Measurements from ENCODE around the gene SEPTIN5. TPM values are rescaled to one million over a fixed set of nuclear protein-coding genes. Genes with fewer than 3 reads are reported as not detected.

Gene SEPTIN5
- total and polyA plus RNA-seq, 2 donors from 2014 or later = 10.4 to 13.0 TPM

DNA sequence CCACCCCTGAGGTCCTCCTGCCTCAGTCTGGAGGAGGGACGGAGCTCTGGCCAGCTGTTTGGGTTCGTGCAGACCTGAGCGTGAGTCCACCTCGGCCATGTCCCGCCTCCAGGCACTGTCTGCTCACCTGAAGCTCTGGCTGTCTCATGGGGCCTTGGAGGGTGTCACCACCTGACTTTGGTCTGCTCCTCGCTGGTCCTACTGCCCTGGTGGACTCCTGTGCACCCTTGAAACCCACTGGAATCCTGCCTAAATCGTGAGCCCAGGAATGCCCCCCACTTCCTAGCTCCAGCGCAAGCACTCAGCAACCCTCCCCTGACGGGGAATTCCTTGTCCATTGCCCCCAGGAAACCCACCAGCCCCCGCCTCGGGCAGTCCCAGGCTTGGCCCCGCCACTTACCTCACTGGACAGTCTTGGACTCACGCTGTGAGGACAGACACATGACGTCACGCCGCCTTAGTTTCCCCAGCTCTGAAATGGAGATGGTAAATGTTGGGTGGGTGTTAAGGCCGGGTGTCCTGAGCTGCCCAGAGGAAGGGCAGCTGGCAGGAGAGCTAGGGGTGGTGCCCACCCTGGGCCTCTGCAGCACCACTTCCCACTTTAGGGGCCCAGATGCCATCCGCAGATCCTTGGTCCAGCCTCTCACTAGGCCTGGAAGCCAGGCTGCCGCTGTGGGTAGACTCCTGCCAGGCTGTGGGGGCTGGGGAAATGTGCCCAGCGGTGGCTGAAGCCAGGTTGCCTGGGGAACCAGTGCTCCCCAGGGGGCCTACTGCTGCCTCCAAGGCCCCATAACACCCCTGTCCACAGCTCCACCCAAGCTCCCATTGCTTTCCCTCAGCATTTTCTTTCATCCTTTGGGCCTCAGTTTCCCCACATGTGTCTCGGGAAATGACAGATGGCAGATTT lies 28.1 kb downstream of the SEPTIN5 start:
- TF ChIP-seq, protein P1, sequence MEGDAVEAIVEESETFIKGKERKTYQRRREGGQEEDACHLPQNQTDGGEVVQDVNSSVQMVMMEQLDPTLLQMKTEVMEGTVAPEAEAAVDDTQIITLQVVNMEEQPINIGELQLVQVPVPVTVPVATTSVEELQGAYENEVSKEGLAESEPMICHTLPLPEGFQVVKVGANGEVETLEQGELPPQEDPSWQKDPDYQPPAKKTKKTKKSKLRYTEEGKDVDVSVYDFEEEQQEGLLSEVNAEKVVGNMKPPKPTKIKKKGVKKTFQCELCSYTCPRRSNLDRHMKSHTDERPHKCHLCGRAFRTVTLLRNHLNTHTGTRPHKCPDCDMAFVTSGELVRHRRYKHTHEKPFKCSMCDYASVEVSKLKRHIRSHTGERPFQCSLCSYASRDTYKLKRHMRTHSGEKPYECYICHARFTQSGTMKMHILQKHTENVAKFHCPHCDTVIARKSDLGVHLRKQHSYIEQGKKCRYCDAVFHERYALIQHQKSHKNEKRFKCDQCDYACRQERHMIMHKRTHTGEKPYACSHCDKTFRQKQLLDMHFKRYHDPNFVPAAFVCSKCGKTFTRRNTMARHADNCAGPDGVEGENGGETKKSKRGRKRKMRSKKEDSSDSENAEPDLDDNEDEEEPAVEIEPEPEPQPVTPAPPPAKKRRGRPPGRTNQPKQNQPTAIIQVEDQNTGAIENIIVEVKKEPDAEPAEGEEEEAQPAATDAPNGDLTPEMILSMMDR (IDR thresholded peaks at IDR 0.05; ENCODE audit: borderline replicate concordance, extremely low read depth, insufficient read depth) = no peak
- no peak overlapping the region for H3K4me3 ChIP-seq (ENCODE audit: low read length in 3 of 3)
- H3K9me3 ChIP-seq (ENCODE audit: control insufficient read depth in 2 of 3, insufficient read depth in 1 of 3, low read length in 3 of 3) = no peaks in the 10 kb centered on the region
- H3K9ac ChIP-seq (ENCODE audit: low read length in 3 of 3) = no peak overlapping the region
- H3K27ac ChIP-seq (ENCODE audit: low read depth in 2 of 2, low read length in 2 of 2) = no peak overlapping the region
- H3K4me1 ChIP-seq (ENCODE audit: control insufficient read depth in 2 of 3, insufficient read depth in 2 of 3, low read depth in 1 of 3, low read length in 3 of 3) = no peaks in the 10 kb centered on the region
- no peak for FAIRE-seq
- H3K36me3 ChIP-seq (ENCODE audit: control insufficient read depth in 2 of 3, insufficient read depth in 3 of 3, low read length in 3 of 3) = no peaks in the 10 kb centered on the region
- DNase-seq = no peak
- no peaks in the 10 kb centered on the region for H3K27me3 ChIP-seq (ENCODE audit: control insufficient read depth, insufficient read depth, low read length)
- intact Hi-C loops (cut with DNase I) = no loop called here

DNA sequence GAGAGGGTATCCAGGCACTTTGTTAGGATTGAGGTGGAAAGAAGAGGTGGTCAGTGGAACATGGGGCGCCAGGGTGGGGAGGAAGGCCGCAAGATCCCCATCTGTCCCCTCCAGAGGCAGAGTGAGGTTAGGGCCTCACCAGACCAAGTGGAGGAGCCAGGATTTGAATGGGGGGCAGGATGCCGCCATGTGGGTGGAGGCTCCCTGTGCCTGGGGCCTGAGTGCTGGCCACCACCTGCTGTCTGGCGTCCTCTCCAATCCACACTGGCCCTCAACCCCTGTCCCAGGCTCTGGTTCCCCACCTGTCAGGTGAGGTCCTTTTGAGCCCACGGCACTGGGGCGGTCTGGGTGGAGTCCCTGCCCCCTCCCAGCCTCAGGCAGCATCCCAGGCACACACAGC lies 28.8 kb downstream of the SEPTIN5 start:
- FAIRE-seq = no peak
- Histone ChIP-seq H3K9ac (ENCODE audit: low read length in 3 of 3) (no peak overlapping the region), H3K36me3 (ENCODE audit: control insufficient read depth in 2 of 3, insufficient read depth in 3 of 3, low read length in 3 of 3) (no peaks in the 10 kb centered on the region), H3K9me3 (ENCODE audit: control insufficient read depth in 2 of 3, insufficient read depth in 1 of 3, low read length in 3 of 3) (no peaks in the 10 kb centered on the region), H3K4me1 (ENCODE audit: control insufficient read depth in 2 of 3, insufficient read depth in 2 of 3, low read depth in 1 of 3, low read length in 3 of 3) (no peaks in the 10 kb centered on the region), H3K27me3 (ENCODE audit: control insufficient read depth, insufficient read depth, low read length) (no peaks in the 10 kb centered on the region), H3K4me3 (ENCODE audit: low read length in 3 of 3) (no peak overlapping the region), H3K27ac (ENCODE audit: low read depth in 2 of 2, low read length in 2 of 2) (no peak overlapping the region)
- DNase-seq = no peak
- TF ChIP-seq, protein P1 (IDR thresholded peaks at IDR 0.05; ENCODE audit: borderline replicate concordance, extremely low read depth, insufficient read depth) = no peak
- intact Hi-C loops (cut with DNase I) = no loop called here

DNA sequence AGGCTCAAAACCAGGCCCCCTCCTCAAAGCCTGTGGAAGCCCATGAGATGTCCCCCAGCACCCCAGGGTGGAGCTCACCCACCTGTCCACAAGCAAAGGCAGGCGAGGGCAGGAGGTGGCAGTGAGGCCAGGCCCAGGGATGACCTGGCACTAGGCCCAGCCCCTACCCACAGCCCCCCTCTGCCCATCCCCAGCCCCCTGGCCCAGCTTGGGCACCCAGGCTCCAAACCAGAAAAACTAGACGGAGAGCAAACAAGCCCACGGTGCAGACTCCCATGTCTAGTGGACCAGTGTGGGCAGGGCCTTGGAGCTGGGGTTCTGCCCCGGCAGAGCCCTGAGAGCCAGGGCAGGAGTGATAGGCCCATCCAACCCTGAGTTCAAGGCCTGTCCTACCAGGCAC lies 29.3 kb downstream of the SEPTIN5 start:
- H3K36me3 ChIP-seq (ENCODE audit: control insufficient read depth in 2 of 3, insufficient read depth in 3 of 3, low read length in 3 of 3) = no peaks in the 10 kb centered on the region
- DNase-seq (no peak), FAIRE-seq (no peak)
- H3K27ac ChIP-seq (ENCODE audit: low read depth in 2 of 2, low read length in 2 of 2) = no peak overlapping the region
- TF ChIP-seq, protein P1 (IDR thresholded peaks at IDR 0.05; ENCODE audit: borderline replicate concordance, extremely low read depth, insufficient read depth) = no peak
- H3K27me3 ChIP-seq (ENCODE audit: control insufficient read depth, insufficient read depth, low read length) = peaks cover 4% of the 10 kb centered on the region
- H3K9ac ChIP-seq (ENCODE audit: low read length in 3 of 3) = no peak overlapping the region
- no peak overlapping the region for H3K4me3 ChIP-seq (ENCODE audit: low read length in 3 of 3)
- no peaks in the 10 kb centered on the region for H3K4me1 ChIP-seq (ENCODE audit: control insufficient read depth in 2 of 3, insufficient read depth in 2 of 3, low read depth in 1 of 3, low read length in 3 of 3)
- intact Hi-C loops (cut with DNase I) = no loop called here
- H3K9me3 ChIP-seq (ENCODE audit: control insufficient read depth in 2 of 3, insufficient read depth in 1 of 3, low read length in 3 of 3) = no peaks in the 10 kb centered on the region
